Vagina (tissue), 2 donors: ENCODE measurements around the gene YARS1.

Experiments used
- CTCF ChIP-seq, 3 experiments: fragments of 450-650 bp in 2 of 3; fragments of 200-600 bp in 1 of 3; sonication (generic) in 1 of 3; IDR thresholded peaks; one replicate each; pipeline ENCODE4 v1.5.1; 2017 to 2019; ENCODE audit warnings: antibody characterized with exemption in 3 of 3, mild to moderate bottlenecking in 2 of 3, moderate library complexity in 2 of 3
- POLR2A ChIP-seq, 2 donors: fragments of 450-650 bp; IDR thresholded peaks; one replicate each; pipeline ENCODE4 v1.6.1; 2017; ENCODE audit warnings: antibody characterized with exemption in 2 of 2, mild to moderate bottlenecking in 2 of 2, moderate library complexity in 2 of 2
- POLR2AphosphoS5 ChIP-seq, 2 donors: sonication (generic); formaldehyde crosslinking; IDR thresholded peaks; one replicate each; pipeline ENCODE4 v1.9.0; 2017; ENCODE audit warnings: antibody characterized with exemption in 2 of 2, mild to moderate bottlenecking in 2 of 2, low read depth in 1 of 2; ENCODE audit not compliant: insufficient read depth in 1 of 2

- TF ChIP-seq CTCF (IDR thresholded peaks at IDR 0.05) (no peak), POLR2AphosphoS5 (IDR thresholded peaks at IDR 0.05; ENCODE audit: insufficient read depth in 1 of 2, low read depth in 1 of 2) (no peak), POLR2A (IDR thresholded peaks at IDR 0.05) (no peak)
Measured at GRCh38 chr1:32748926-32749325, 68.2 kb downstream of the YARS1 start.
